Stimulated activated CD4-positive, alpha-beta T cell treated with anti-CD3 and anti-CD28 coated beads, Interleukin-2, amount 100 ng/mL, for 24 hours (primary cell): ENCODE data around the gene B4GALT2.

Source experiments
- DNase-seq, 2 donors: peaks; one replicate each; pipeline ENCODE4 v3.0.0-alpha.2; 2020

B4GALT2 gene

DNA sequence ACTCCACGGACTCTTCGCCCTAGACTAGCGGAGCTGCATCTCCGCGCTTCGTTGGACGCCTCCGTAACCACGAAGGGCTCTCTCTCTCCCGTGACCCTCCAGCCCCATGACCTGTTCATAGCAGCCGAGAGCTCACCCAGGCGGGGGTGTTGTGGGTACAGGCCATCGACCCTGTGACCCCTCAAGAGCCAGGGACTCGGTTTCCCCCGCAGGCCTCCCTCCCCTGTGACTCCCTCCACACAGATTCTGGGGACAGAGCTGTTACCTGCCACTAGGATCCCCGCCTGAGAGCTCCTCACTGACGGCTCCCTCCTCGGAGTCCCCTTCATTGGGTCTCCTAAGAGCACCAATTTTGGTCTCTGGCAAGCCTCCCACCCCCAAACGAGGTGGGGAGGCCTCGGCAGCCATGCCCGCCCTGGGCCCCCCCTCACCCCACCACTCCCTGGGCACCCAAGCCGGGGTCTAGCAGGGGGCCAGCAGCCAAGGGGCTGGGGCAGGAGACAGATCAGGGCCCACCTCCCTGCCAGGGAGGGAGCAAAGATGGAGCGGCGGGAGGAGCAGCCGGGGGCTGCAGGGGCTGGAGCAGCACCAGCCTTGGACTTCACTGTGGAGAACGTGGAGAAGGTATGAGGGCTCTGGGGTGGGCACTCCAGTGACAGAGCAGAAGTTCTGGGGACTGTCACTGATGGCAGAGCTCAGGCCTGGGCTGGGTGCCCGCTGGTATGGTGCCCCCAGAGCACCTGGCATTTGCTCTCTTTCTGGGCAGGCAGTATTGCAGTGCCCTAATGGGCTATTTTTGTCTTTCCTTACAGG, 31.7 kb upstream of the B4GALT2 start:
- DNase-seq = no peak

DNA sequence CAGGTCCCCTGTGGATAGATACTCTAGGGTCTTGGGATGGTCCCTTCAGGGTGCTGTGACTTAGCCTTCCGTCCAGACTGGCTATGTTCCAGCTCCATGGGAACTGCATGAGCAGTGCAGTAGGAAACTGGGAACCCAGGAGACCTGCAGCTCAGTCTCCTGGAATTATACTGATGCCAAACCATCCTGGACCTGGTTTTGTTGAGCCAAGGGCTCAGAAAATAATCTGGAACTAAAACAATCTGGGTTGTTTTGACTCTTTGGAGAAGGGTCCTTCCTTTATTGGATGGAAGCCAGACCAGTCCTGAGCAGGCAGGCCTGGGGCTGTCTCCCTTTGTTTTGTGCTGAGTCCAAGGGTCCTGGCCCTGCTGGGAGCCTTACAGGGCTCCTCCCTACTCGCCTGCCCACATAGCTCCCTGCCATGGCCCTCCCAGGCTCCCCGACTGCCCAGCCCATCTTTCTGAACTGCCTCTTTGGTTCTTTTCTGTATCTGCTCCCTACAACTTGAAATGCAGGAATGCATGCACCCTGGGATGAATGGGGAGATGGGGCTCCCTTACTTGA, 31.1 kb upstream of the B4GALT2 start:
- DNase-seq = no peak

DNA sequence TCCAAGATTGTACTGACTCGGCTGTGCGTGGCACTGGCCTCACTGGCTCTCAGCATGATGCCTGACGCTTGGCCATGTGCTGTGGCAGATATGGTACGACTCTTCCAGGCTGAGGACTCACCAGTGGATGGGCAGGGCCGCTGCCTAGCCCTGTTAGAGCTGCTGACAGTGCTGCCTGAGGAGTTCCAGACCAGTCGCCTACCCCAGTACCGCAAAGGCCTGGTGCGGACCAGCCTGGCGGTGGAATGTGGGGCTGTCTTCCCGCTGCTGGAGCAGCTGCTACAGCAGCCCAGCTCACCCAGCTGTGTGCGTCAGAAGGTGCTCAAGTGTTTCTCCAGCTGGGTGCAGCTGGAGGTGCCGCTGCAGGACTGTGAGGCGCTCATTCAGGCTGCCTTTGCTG, 29.3 kb upstream of the B4GALT2 start:
- no peak for DNase-seq

DNA sequence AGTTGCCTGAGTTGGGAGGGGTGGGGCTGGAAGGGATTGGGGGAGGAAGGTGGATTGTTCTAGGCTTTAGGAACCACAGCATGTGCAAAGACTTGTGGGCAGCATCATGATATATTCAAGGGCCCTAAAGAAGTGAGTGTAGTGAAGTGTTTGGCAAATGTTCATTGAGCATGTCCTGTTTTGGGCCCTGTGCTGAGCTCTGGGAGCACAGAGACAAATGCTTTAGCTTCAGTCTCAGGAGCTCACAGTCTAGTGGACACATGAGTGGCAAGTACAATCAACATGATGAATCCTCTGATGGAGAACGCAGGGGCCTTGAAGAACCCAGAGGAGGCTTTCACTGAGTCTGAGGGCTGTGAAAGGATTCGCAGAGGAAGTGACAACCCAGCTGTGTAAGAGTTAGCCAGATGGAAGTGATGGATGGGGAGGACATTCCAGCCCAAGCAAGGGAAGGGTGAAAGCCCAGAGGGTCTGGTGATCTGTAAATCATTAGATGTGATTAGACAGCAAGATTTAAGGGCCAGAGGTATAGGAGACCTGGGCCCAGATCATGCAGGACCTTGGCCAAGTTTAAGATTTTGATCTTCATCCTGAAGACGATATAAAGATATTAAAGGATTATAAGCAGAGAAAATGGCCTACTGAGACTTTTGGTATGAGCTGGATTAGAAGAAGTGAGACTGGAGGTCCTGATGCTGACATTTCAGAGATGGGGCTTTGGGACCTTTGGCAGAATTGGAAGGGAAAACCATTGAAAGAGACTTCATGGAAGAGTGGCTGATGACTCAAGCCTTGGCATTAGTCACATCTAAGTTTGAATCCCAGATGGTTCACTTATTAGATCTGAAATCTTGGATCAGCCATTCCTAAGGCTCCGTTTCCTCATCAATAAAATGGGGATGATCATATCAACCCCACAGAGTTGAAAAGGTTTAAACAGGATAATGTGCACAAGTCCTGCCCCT, 27.7 kb upstream of the B4GALT2 start:
- no peak for DNase-seq

DNA sequence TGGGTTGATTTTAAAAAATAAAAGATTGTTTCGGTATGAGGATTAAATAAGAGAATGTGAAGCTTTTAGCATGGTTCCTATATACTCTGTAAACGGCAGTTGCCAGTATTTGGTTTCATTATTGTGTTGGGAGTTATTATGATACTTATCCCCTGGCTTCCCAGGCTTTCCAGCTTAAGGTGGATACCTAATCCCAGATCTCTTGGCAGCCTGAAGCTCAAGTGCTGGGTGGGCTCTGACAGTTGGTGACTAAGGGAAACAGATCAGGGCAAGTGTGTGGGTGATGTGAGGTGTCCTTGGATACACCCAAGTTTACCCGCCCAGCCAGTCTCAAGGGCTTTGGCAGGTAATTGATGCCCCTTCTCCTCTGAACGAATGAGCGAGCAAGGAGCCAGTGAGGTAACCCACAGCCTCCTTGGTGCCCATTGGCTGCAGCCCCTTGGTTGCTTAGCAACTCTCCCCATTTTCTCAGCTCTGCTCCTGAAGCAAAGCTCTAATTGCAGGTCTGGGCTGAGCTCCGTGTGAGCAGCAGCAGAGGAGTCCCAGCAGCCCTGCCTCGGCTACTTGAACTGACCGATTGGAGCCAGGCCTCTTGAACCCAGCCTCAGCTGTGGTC, 26.2 kb upstream of the B4GALT2 start:
- no peak for DNase-seq

DNA sequence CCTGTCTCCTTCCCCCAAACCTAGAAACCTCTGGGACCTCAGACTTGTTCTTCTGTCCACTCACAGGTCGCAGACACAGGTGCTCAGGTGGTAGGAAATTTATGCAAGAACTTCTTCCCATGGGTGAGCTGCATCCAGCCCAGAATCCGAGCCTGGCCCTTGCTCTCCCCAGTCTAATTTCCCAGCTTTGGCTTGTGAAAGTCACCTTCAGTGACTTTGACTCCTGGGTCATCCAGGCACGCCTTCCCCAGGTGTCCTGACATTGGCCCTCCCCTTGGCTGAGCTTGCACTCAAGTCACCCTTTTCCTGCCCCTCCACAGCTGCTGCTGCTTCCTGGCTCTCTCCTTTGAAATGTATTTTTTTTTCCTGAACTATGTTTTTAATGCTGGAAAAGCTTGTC, 25.6 kb upstream of the B4GALT2 start:
- no peak for DNase-seq

DNA sequence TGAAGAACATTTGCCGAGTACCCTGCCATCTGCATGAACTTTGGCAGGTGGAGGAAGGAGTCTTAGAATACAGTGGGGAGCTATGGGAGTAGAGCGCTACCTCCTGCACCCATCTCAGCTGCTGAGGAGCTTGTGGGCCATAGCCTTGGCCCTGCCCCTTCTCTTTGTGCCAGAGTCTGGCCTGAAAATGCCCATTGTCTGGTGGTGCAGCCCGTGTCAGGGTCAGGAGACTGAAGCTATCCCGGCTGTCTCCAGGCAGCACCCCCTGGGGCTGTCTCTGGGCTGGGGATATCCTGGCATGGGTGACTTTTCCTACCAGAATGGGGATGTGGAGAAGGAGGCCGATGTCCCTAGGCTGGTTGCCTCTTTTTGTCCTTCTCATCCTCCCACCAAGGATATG, 25.0 kb upstream of the B4GALT2 start:
- no peak for DNase-seq

DNA sequence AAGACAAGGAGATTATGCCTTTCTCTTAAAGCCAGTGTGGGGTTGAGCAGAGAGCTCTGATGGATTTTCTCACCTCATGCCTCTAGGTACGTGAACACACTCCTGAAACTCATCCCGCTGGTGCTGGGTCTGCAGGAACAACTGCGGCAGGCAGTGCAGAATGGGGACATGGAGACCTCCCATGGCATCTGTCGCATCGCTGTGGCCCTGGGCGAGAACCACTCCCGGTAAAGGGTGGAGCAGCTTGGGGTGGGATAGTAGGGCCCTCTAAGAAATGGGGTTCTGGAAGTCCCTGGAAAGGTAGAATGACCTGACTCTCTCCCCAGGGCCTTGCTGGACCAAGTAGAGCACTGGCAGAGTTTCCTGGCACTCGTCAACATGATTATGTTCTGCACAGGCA, 22.8 kb upstream of the B4GALT2 start:
- no peak for DNase-seq

DNA sequence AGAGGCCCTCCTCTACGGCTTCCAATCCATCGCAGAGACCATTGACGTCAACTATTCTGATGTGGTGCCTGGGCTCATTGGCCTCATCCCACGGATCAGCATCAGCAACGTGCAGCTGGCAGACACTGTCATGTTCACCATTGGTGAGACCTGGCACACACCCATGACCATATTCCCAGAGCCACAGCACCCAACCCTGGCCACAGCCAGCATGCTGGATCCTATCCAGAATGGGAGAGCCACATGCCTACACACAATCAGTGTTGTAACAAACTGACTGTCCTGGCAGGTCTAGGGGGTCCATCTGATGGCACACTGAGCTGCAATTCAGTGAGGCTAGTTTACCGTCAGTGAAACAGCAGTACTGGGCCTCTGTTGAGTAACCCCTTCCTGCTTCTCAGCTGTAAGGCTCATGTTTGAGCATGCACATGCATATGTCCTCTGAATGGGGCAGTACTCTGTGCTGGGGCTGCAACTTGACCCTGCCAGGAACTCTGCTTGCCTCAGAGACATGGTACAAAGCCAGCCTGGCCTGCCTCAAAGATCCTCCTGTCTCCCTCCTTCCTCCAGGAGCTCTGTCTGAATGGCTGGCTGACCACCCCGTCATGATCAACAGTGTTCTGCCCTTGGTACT, 21.5 kb upstream of the B4GALT2 start:
- DNase-seq = no peak

DNA sequence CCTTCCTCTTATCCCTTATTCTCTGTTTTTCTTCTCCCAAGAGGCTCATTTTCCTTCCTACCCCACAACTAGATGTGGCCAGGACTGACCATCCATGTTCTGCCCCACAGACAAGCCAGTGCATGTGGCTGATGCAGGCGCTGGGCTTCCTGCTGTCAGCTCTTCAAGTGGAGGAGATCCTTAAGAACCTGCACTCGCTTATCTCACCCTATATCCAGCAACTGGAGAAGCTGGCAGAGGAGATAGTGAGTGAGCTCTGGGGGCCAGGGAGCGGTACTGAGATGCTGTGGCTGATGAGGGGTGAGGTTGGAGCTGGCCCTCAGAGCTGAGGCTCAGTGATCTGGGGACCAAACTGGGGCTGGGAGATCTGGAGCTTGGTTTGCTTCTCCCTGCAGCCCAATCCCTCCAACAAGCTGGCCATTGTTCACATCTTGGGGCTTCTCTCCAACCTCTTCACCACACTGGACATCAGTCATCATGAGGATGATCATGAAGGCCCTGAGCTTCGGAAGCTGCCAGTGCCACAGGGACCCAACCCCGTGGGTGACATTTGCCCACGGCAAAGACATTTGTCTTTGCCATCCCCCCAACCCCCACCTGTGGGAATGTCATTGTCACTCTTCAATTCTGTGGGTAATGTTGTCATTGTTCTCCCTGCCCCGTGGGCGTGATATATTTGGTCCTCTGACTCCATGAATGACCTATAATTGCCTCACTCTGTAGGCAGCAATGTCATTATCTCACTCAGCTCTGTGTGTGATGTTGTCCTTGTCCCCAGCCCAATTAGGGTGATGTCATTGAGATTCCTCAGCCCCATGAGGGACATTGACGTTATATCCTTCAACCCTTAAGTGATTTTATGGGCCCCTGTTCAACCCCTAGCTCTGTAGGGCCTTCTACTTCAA, 20.4 kb upstream of the B4GALT2 start:
- DNase-seq = no peak

DNA sequence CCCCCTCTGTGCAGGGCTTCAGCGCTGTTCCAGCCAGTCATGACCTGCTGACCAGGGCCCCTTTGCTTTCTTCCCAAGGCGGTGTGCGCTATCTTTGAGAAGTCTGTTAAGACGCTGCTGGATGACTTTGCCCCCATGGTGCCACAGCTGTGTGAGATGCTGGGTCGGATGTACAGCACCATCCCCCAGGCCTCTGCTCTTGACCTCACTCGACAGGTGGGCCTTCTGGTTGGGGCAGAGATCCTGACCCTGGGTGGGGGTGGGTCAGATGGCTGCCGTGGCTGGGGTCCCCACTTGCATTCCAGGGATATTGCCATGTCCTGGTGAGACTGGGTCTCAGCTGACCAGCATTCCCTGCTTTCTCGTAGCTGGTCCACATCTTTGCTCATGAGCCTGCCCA, 18.2 kb upstream of the B4GALT2 start:
- no peak for DNase-seq

DNA sequence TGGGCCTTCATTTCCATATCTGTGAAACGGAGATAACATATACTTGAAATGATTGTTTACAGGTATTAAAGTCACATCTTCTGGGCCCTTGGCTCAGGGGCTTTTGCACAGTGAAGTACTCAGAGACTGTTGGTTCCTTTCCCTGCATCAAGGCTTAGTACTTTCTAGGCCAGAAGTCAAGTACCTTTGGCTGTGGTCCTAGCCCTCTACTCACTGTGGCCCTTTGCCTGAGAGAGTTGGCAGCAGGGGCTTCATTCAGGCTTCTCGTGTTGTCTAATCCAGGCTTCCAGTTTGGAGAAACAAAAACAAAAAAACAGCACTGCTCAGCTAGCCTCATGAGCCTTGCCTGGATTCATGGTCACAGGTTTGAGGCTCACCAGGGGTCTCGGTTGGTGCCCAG, 17.3 kb upstream of the B4GALT2 start:
- no peak for DNase-seq

DNA sequence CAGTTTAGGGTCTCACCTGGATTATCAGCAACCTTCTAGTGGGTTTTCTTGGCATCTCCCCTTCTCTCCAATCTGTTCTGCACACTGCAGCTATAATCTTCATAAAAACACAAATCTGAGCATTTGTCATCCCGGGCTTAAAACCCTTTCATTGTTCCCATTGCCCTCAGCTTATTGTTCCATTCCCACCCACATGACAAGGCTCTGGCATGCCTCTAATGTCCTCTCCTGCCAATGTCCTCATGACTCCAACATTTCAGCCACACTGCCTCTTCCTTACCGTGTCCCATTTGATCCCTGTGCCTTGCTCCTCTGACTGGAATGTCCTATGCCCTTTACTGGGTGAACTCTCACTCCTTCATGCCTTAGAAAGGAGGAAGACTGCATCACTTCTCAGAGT, 16.7 kb upstream of the B4GALT2 start:
- no peak for DNase-seq

DNA sequence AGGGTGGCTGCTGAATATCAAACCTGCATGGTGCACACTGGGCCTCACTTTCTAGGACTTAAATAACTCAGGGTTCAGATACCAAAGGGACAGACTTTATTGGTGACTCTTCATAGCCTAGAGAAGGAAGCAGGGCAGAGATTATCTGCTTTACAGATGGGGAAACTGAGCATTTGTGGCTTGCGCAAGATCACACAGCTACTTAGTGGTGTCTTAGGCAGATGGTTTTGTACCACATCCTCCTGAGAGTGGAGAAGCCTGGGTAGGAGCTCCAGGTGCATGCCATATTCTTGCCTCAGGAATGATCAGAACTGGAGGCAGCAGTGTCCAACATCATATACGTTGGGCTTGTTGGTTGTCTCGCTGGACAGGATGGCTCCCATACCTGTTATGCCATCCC, 16.0 kb upstream of the B4GALT2 start:
- no peak for DNase-seq

DNA sequence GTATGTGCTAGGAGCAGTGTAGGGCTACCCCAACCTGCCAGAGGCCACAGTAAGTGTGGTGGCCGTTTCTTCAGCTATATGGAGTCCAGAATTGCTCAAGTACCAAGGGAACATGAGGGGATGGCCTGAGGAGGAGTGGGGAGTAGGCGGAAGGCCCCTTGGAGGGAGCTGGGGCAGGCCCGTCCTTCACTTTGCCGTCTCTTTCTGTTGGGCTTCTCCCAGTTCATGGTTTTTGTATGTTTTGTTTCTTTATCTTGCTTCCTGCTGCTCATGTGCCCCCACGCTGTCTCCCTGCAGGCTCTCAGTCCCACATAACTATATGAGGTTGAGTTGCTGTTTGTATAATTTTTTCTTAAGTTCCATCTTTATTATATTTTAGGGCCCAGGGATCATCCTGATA, 15.1 kb upstream of the B4GALT2 start:
- DNase-seq = no peak

DNA sequence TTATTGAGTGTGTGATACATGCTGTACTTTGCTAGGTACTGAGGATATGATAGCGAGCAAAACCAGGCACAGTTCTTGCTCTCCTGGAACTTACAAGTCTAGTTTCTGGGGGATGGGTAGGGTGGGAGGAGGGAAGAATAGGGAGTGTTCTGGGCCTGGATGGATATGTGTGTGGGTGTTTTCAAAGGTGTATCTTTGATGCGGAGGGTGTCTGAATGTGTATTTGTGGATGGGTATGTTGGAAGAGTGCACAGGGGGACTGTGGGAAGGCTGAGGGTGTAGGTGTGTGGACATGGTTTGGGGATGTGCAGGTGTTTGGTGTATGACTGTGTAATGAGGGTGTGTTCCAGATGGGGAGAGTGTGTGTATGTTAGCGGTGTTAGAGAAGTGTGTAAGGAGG, 13.7 kb upstream of the B4GALT2 start:
- DNase-seq = no peak

DNA sequence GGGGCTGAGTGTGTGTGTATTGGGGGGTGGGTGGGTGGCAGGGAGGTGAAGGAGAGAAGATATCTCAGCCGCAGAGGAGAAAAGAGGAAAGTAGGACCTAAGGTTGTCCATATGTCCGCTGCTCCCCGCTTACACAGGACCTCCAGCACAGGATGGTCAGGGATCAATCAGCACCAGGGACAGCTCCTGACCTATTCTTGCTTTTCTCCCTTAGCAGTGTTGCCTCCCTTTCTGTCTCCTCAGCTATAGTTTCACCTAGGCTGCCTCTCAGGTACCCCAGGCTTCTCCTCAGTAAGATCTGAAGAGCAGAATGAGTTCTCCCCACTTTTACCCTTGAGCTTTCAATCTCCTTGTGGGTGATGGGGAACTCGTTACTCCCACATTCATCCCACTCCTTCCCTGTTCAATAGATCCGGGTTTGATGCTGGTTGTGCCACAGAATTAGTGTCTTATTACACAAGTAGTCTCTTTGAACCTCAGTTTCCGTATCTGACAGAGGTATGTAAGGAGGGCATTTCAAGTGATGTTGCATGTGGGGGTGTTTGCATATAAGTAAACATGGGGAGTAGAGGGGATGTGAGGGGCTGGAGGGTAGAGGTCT, 10.6 kb upstream of the B4GALT2 start:
- DNase-seq = peak; percentile 27 to 38

DNA sequence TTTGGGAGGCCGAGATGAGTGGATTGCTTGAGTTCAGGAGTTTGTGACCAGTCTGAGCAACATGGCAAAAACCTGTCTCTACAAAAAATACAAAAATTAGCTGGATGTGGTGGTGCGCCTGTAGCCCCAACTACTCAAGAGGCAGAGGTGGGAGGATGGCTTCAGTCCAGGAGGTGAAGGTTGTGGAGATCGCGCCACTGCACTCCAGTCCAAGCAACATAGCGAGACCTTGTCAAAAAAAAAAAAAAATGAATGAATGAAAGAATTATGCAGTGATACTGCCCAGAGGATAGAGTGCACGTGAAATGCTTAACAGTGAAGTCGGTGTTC, 9.6 kb upstream of the B4GALT2 start:
- no peak for DNase-seq

DNA sequence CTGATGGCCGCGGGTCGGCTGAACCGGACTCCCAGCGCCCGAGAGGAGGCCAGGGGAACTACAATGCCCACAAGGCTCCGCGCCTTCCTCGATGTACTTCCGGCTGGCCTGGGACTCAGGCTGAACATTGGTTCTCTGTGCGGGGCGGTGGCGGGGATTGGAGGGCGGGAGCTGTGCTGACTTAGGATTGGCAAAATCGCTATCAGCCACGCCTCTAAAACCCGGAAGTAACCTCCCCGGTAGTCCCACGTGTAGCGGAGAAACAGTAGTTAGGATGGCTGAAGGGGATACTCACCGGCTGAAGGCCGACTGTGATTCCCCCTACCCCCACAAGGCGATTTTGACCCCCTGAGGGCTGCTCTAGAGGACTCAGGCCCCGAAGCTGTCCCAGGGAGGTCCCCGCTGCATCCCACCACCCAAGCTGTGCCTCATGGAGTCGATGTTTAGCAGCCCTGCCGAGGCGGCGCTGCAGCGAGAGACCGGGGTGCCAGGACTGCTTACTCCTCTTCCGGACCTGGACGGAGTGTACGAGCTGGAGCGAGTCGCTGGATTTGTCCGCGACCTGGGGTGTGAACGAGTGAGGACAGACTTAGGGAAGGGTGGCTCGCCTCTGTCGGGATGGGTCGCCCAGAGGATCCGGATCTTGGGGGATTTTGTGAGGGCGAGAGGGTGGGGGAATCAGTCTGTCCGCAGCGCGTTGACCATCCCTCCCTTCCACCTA, 9.1 kb upstream of the B4GALT2 start, which contains the start of gene DPH2:
DPH2 (plus strand) TSS at position 265 of the 721 bp plus-strand sequence; CDS start at position 431, 166 bp downstream.
- DNase-seq = peak; percentile 97

DNA sequence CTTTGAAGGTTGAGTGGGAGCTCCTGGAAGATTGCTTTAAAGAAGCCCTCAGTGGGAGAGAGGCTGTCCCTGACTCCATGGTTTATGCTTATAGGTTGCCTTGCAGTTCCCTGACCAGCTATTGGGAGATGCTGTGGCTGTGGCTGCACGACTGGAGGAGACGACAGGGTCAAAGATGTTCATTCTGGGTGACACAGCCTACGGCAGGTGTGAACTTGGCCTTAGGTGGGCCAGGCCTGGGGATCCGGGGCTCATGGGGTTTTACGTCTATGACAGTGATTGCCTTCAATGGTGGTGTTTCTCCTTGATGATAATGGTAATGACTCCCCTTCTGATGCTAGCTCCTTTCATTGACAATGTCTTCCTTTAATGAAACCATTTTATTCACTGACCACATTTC, 8.5 kb upstream of the B4GALT2 start:
- DNase-seq = no peak

DNA sequence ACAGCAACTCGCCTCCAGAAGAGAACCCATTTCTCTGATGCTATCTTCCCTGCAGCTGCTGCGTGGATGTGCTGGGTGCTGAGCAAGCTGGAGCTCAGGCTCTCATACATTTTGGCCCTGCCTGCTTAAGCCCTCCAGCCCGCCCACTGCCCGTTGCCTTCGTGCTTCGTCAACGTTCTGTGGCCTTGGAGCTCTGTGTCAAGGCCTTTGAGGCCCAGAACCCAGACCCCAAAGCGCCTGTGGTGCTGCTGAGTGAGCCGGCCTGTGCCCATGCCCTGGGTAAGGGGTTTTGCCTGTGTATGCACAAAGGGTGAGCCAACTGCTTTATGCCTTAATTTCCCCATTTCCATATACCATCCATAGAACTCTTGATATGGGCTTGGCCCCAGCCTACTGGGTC, 8.1 kb upstream of the B4GALT2 start:
- DNase-seq = no peak
